H9 (cell line): ENCODE data around the gene SH3TC1. TPM values are rescaled to one million over a fixed set of nuclear protein-coding genes. Genes with fewer than 3 reads are reported as not detected.

Experiments used
- DNase-seq: peaks from one replicate; pipeline ENCODE4 v3.0.0-alpha.2; 2017
- H2AFZ ChIP-seq: one replicate; pipeline ENCODE4 v1.6.1; 2013; ENCODE audit warnings: mild to moderate bottlenecking, low read length, control low read depth, moderate library complexity
- H2AK5ac ChIP-seq: 2 replicates; pipeline ENCODE4 v1.6.1; 2013; ENCODE audit warnings: low read length, control low read depth, mixed read lengths; ENCODE audit not compliant: insufficient read length
- H2BK120ac ChIP-seq: one replicate; pipeline ENCODE4 v1.6.1; 2013; ENCODE audit warnings: low read depth, mild to moderate bottlenecking, low read length, control low read depth, inconsistent platforms; ENCODE audit not compliant: poor library complexity, severe bottlenecking
- H2BK12ac ChIP-seq: 2 replicates; pipeline ENCODE4 v1.6.1; 2013; ENCODE audit warnings: low read length, control low read depth, mixed read lengths, low read depth; ENCODE audit not compliant: insufficient read length
- H2BK15ac ChIP-seq: 2 replicates; pipeline ENCODE4 v1.6.1; 2013; ENCODE audit warnings: low read depth, low read length, control low read depth
- H2BK20ac ChIP-seq: one replicate; pipeline ENCODE4 v1.6.1; 2013; ENCODE audit warnings: low read depth, mild to moderate bottlenecking, low read length, control low read depth, inconsistent platforms; ENCODE audit not compliant: poor library complexity, severe bottlenecking
- H2BK5ac ChIP-seq: 2 replicates; pipeline ENCODE4 v1.6.1; 2013; ENCODE audit warnings: low read length, control low read depth, mixed read lengths; ENCODE audit not compliant: insufficient read length
- H3K14ac ChIP-seq: 2 replicates; pipeline ENCODE4 v1.6.1; 2013; ENCODE audit warnings: low read length, control low read depth; ENCODE audit not compliant: insufficient read depth
- H3K18ac ChIP-seq: 2 replicates; pipeline ENCODE4 v1.6.1; 2013; ENCODE audit warnings: low read depth, mild to moderate bottlenecking, mixed read lengths, low read length, control low read depth; ENCODE audit not compliant: insufficient read length
- H3K23ac ChIP-seq: 2 replicates; pipeline ENCODE4 v1.6.1; 2013; ENCODE audit warnings: low read length, control low read depth, mixed read lengths, low read depth; ENCODE audit not compliant: insufficient read length
- H3K23me2 ChIP-seq: 2 replicates; pipeline ENCODE4 v1.6.1; 2013; ENCODE audit warnings: low read depth, mild to moderate bottlenecking, mixed read lengths, low read length, control low read depth; ENCODE audit not compliant: insufficient read length, poor library complexity, severe bottlenecking
- H3K27ac ChIP-seq: 2 replicates; pipeline ENCODE4 v1.5.1; 2013; ENCODE audit warnings: low read length, control low read depth, mixed read lengths, low read depth; ENCODE audit not compliant: insufficient read length
- H3K27me3 ChIP-seq: 2 replicates; pipeline ENCODE4 v1.6.1; 2013; ENCODE audit warnings: low read length, control low read depth, inconsistent platforms; ENCODE audit not compliant: insufficient read depth
- H3K4ac ChIP-seq: 2 replicates; pipeline ENCODE4 v1.6.1; 2013; ENCODE audit warnings: low read depth, mild to moderate bottlenecking, control low read depth, inconsistent platforms, low read length, moderate library complexity
- H3K4me1 ChIP-seq: 2 replicates; pipeline ENCODE4 v1.6.1; 2013; ENCODE audit warnings: low read length, control low read depth, inconsistent platforms; ENCODE audit not compliant: insufficient read depth
- H3K4me2 ChIP-seq: 2 replicates; pipeline ENCODE4 v1.6.1; 2013; ENCODE audit warnings: low read length, control low read depth, mixed read lengths; ENCODE audit not compliant: insufficient read length, insufficient read depth
- H3K56ac ChIP-seq: 2 replicates; pipeline ENCODE4 v1.6.1; 2013; ENCODE audit warnings: low read depth, mild to moderate bottlenecking, mixed read lengths, low read length, control low read depth; ENCODE audit not compliant: insufficient read length
- H3K79me1 ChIP-seq: 2 replicates; pipeline ENCODE4 v1.6.1; 2013; ENCODE audit warnings: low read depth, mild to moderate bottlenecking, moderate library complexity, low read length, control low read depth, inconsistent platforms; ENCODE audit not compliant: insufficient read depth, poor library complexity, severe bottlenecking
- H3K79me2 ChIP-seq: 2 replicates; pipeline ENCODE4 v1.6.1; 2013; ENCODE audit warnings: low read length, control low read depth, inconsistent platforms; ENCODE audit not compliant: insufficient read depth
- H3K9ac ChIP-seq: 2 replicates; pipeline ENCODE4 v1.6.1; 2013; ENCODE audit warnings: low read length, control low read depth, mixed read lengths; ENCODE audit not compliant: insufficient read length; ENCODE audit errors: extremely low read depth
- H3K9me3 ChIP-seq: one replicate; pipeline ENCODE4 v1.6.1; 2013; ENCODE audit warnings: low read depth, low read length, inconsistent platforms; ENCODE audit not compliant: control insufficient read depth
- H3T11ph ChIP-seq: one replicate; pipeline ENCODE4 v1.6.1; 2013; ENCODE audit warnings: mild to moderate bottlenecking, low read length, control low read depth, inconsistent platforms
- H4K20me1 ChIP-seq: one replicate; pipeline ENCODE4 v1.6.1; 2013; ENCODE audit not compliant: control insufficient read depth, insufficient read length, insufficient read depth
- H4K5ac ChIP-seq: 2 replicates; pipeline ENCODE4 v1.6.1; 2013; ENCODE audit warnings: low read depth, mild to moderate bottlenecking, mixed read lengths, low read length, control low read depth; ENCODE audit not compliant: insufficient read length
- H4K8ac ChIP-seq: replicated peaks from 2 replicates; pipeline ENCODE4 v1.6.1; 2013; ENCODE audit warnings: low read length, control low read depth, mixed read lengths, low read depth; ENCODE audit not compliant: insufficient read length
- H4K91ac ChIP-seq: 2 replicates; pipeline ENCODE4 v1.6.1; 2013; ENCODE audit warnings: low read depth, mild to moderate bottlenecking, moderate library complexity, mixed read lengths, low read length, control low read depth; ENCODE audit not compliant: insufficient read length
- H3K27ac Mint-ChIP-seq, 3 experiments: 2 replicates in 2 of 3; 3 replicates in 1 of 3; pipeline ENCODE4 v1.8.0; 2020 to 2021; ENCODE audit warnings: mixed read lengths in 3 of 3, mild to moderate bottlenecking in 1 of 3, moderate library complexity in 1 of 3
- H3K27me3 Mint-ChIP-seq: 2 replicates; pipeline ENCODE4 v1.8.0; 2021; ENCODE audit warnings: low read depth, mild to moderate bottlenecking, moderate library complexity, mixed read lengths
- H3K36me3 Mint-ChIP-seq, 3 experiments: 2 replicates in 2 of 3; 3 replicates in 1 of 3; pipeline ENCODE4 v1.8.0; 2020 to 2021; ENCODE audit warnings: low read depth in 3 of 3, mixed read lengths in 3 of 3; ENCODE audit not compliant: insufficient read depth in 1 of 3
- H3K4me1 Mint-ChIP-seq, 2 experiments: 2 replicates each; pipeline ENCODE4 v1.8.0; 2020; ENCODE audit warnings: mixed read lengths in 2 of 2
- H3K4me3 Mint-ChIP-seq, 2 experiments: 2 replicates in 1 of 2; 3 replicates in 1 of 2; pipeline ENCODE4 v1.8.0; 2020 to 2021; ENCODE audit warnings: mild to moderate bottlenecking in 2 of 2, mixed read lengths in 2 of 2, moderate library complexity in 1 of 2
- H3K9me3 Mint-ChIP-seq, 2 experiments: 2 replicates in 1 of 2; 3 replicates in 1 of 2; pipeline ENCODE4 v1.8.0; 2020; ENCODE audit warnings: mild to moderate bottlenecking in 2 of 2, mixed read lengths in 2 of 2, moderate library complexity in 1 of 2
- CTCF ChIP-seq: fragments of 200-600 bp; sonication (generic); conservative IDR thresholded peaks from 3 replicates; pipeline ENCODE4 v1.8.0; 2021; ENCODE audit warnings: antibody characterized with exemption, mild to moderate bottlenecking
- WGBS: extraction: QIAGEN DNeasy Blood & Tissue Kit; methylation state at CpG from one replicate; pipeline ENCODE4 v1.1.7; 2013; ENCODE audit warnings: missing lambda C conversion rate, low lambda C conversion rate, mixed read lengths; ENCODE audit not compliant: insufficient read length; ENCODE audit errors: extremely low coverage; 5-methylcytosine and 5-hydroxymethylcytosine counted together
- total RNA-seq: library from RNA; stranded (reverse); gene quantifications from 2 replicates; pipeline ENCODE4 v1.2.1, GENCODE V29; 2021

Gene SH3TC1
- total RNA-seq, 1 experiment from 2014 or later, result 0.74 TPM

GRCh38 chr4:8273450-8273849 lies 74.4 kb downstream of the SH3TC1 start:
- no peak for TF ChIP-seq CTCF

More at GRCh38 chr4:8273450-8273849, 74.4 kb downstream of the SH3TC1 start:
- Mint-ChIP-seq H3K4me3 (no peak overlapping the region), H3K4me1 (peaks cover 0 to 7% of the 10 kb centered on the region in 2 experiments; a peak in 2 of 4 replicates), H3K9me3 (no peaks in the 10 kb centered on the region), H3K36me3 (no peaks in the 10 kb centered on the region; a peak in 1 of 7 replicates), H3K27me3 (peaks cover 35% of the 10 kb centered on the region), H3K27ac (no peak overlapping the region)
- Histone ChIP-seq H3K56ac (no peak overlapping the region), H3K9me3 (no peaks in the 10 kb centered on the region), H4K20me1 (no peaks in the 10 kb centered on the region), H4K8ac (no peak overlapping the region), H3K14ac (no peak overlapping the region), H2BK15ac (no peak overlapping the region), H3K23me2 (peaks cover 4% of the 10 kb centered on the region), H3K18ac (no peak overlapping the region), H3K27ac (no peak overlapping the region), H3T11ph (no peak overlapping the region), H3K79me1 (no peaks in the 10 kb centered on the region), H3K4ac (no peak overlapping the region), H2AFZ (no peak overlapping the region), H3K23ac (no peak overlapping the region), H2BK20ac (no peak overlapping the region), H2BK120ac (no peak overlapping the region), H3K79me2 (no peaks in the 10 kb centered on the region), H3K4me1 (no peaks in the 10 kb centered on the region), H3K4me2 (no peak overlapping the region), H3K9ac (no peak overlapping the region), H2BK5ac (no peak overlapping the region), H3K27me3 (peaks cover 9% of the 10 kb centered on the region; the same call in 1 of the 2 replicates), H2AK5ac (no peak overlapping the region), H4K91ac (no peak overlapping the region), H2BK12ac (no peak overlapping the region), H4K5ac (no peak overlapping the region)
- WGBS, result no CpG with 5 or more reads among the region's 13 CpGs
- DNase-seq, result no peak
